Stomach (tissue), 9 donors: ENCODE results near the gene KRTAP22-2. TPM values are rescaled to one million over a fixed set of nuclear protein-coding genes. Genes with fewer than 3 reads are reported as not detected.

Experiments
- DNase-seq, 2 donors: peaks; one replicate each; pipeline versions ENCODE4 v3.0.0 to v3.0.0-alpha.2; 2013 to 2019
- H3K27ac ChIP-seq, 5 donors: fragments of 200-600 bp in 4 of 5; sonication (generic) in 4 of 5; one replicate each; pipeline ENCODE4 v1.5.1; 2013 to 2019; ENCODE audit warnings: mild to moderate bottlenecking in 1 of 5, moderate library complexity in 1 of 5
- H3K27me3 ChIP-seq, 3 donors: fragments of 200-600 bp; sonication (generic); one replicate each; pipeline ENCODE4 v1.5.1; 2017 to 2019; ENCODE audit warnings: mixed run types in 1 of 3
- H3K36me3 ChIP-seq, 4 donors: fragments of 200-600 bp; sonication (generic); 1 replicate in 3 of 4; 2 replicates in 1 of 4; pipeline ENCODE4 v1.5.1; 2016 to 2019
- H3K4me1 ChIP-seq, 4 donors: fragments of 200-600 bp; sonication (generic); one replicate each; pipeline ENCODE4 v1.5.1; 2016 to 2019
- H3K4me3 ChIP-seq, 4 donors: fragments of 200-600 bp; sonication (generic) in 3 of 4; one replicate each; pipeline ENCODE4 v1.5.1; 2016 to 2019; ENCODE audit warnings: mild to moderate bottlenecking in 1 of 4
- H3K9me3 ChIP-seq, 4 donors: fragments of 200-600 bp; sonication (generic); one replicate each; pipeline ENCODE4 v1.5.1; 2016 to 2019
- CTCF ChIP-seq, 7 experiments: fragments of 450-650 bp in 4 of 7; fragments of 200-600 bp in 3 of 7; sonication (generic) in 3 of 7; IDR thresholded peaks; one replicate each; pipeline ENCODE4 v1.5.1; 2016 to 2019; ENCODE audit warnings: antibody characterized with exemption in 7 of 7, control low read depth in 2 of 7, mild to moderate bottlenecking in 1 of 7
- EP300 ChIP-seq: sonication (generic); formaldehyde crosslinking; IDR thresholded peaks from one replicate; pipeline ENCODE4 v1.6.1; 2017; ENCODE audit warnings: antibody characterized with exemption
- POLR2A ChIP-seq, 4 donors: fragments of 450-650 bp; IDR thresholded peaks; one replicate each; pipeline ENCODE4 v1.6.1; 2016; ENCODE audit warnings: antibody characterized with exemption in 4 of 4, control low read depth in 2 of 4, mild to moderate bottlenecking in 1 of 4, moderate library complexity in 1 of 4
- POLR2AphosphoS5 ChIP-seq, 3 donors: sonication (generic); formaldehyde crosslinking; IDR thresholded peaks; one replicate each; pipeline ENCODE4 v1.6.1; 2016; ENCODE audit warnings: antibody characterized with exemption in 3 of 3
- WGBS, 5 donors: extraction: QIAGEN DNeasy Blood & Tissue Kit in 3 of 5; methylation state at CpG; one replicate each; pipeline versions ENCODE4 v1.1.5 to v1.1.7; 2013 to 2018; 5-methylcytosine and 5-hydroxymethylcytosine counted together
- intact Hi-C: fragments of 100-400 bp; cut with DNase I; formaldehyde crosslinking; loops from one replicate; pipeline ENCODE4 v1.15.1; 2023; ENCODE audit warnings: low total_unique reads
- polyA plus RNA-seq, 3 donors: library from polyadenylated mRNA; stranded (reverse); fragments of 200-250 nt; gene quantifications; one replicate each; pipeline ENCODE4 v1.2.3, GENCODE V29; 2013
- small RNA-seq, 4 donors: library from RNA; depleted of rRNA; stranded (forward); fragments of <200 nt; gene quantifications; one replicate each; pipeline ENCODE3, GENCODE V24; 2016
- total RNA-seq, 5 donors: library from RNA; depleted of rRNA; stranded (reverse); fragments of >200 nt; gene quantifications; one replicate each; pipeline versions ENCODE4 v1.1.0 to v1.2.3, GENCODE V29; 2014 to 2016
- donor health status: healthy with polysubstance abuse.
- donor health status: Bipolar disorder and iron deficiency.
- donor health status: healthy.

Gene KRTAP22-2
- total and polyA plus RNA-seq, 8 donors, result not detected

- TF ChIP-seq POLR2A (IDR thresholded peaks at IDR 0.05) (no peak), CTCF (IDR thresholded peaks at IDR 0.05) (no peak)
- H3K27ac ChIP-seq, result no peak overlapping the region
- WGBS, 5 donors, result 61 to 87% (median 80%) methylated on average over 2 of the region's 2 CpGs
- no peaks in the 10 kb centered on the region for H3K4me1 ChIP-seq
- DNase-seq, result no peak
- no peaks in the 10 kb centered on the region for H3K27me3 ChIP-seq
- no peak overlapping the region for H3K4me3 ChIP-seq
- H3K36me3 ChIP-seq, result no peaks in the 10 kb centered on the region
- H3K9me3 ChIP-seq, result peaks cover 0 to 14% (median 0%) of the 10 kb centered on the region in 4 donors
- intact Hi-C loops, result no loop called here
These were observed 35.1 kb downstream of the KRTAP22-2 start for GRCh38 chr21:30555095-30555494.

- no peak overlapping the region for H3K27ac ChIP-seq
- peaks cover 0 to 14% (median 0%) of the 10 kb centered on the region in 4 donors for H3K9me3 ChIP-seq
- WGBS, 5 donors, result 35 to 73% (median 47%) methylated on average over 1 of the region's 1 CpG
- DNase-seq, result no peak
- no peaks in the 10 kb centered on the region for H3K36me3 ChIP-seq
- no peaks in the 10 kb centered on the region for H3K27me3 ChIP-seq
- TF ChIP-seq POLR2A (IDR thresholded peaks at IDR 0.05) (no peak), EP300 (no peak), CTCF (IDR thresholded peaks at IDR 0.05) (no peak), POLR2AphosphoS5 (IDR thresholded peaks at IDR 0.05) (no peak)
- intact Hi-C loops, result no loop called here
- no peak overlapping the region for H3K4me3 ChIP-seq
- no peaks in the 10 kb centered on the region for H3K4me1 ChIP-seq
These were observed 37.4 kb downstream of the KRTAP22-2 start for GRCh38 chr21:30552782-30553181.

GRCh38 chr21:30541764-30542163 is 48.4 kb downstream of the KRTAP22-2 start, which contains the start of gene KRTAP19-6:
TSS of gene KRTAP19-6 (minus strand) at chr21:30541864. CDS start at chr21:30541833, 31 bp downstream.
- H3K4me3 ChIP-seq, result no peak within 1 kb of the TSS
- no peak for DNase-seq
- no peaks in the 10 kb centered on the region for H3K36me3 ChIP-seq
- TF ChIP-seq POLR2AphosphoS5 (IDR thresholded peaks at IDR 0.05), result no peak
- TF ChIP-seq EP300, result no peak
- no peak for TF ChIP-seq POLR2A (IDR thresholded peaks at IDR 0.05)
- no peak for TF ChIP-seq CTCF (IDR thresholded peaks at IDR 0.05)
- no peaks in the 10 kb centered on the region for H3K9me3 ChIP-seq
- intact Hi-C loops, result no loop called here
- H3K4me1 ChIP-seq, result no peaks in the 10 kb centered on the region
- no peak within 1 kb of the TSS for H3K27ac ChIP-seq
- H3K27me3 ChIP-seq, result no peaks in the 10 kb centered on the region
- WGBS, 5 donors, result 68 to 91% (median 78%) methylated on average over 1 of the region's 1 CpG

Small RNA genes lying within 50 kb of the gene (small RNA-seq; reads per million reads assigned to genes)
- 0 reads per million in 4 donors for gene KRTAP20-1
- gene KRTAP20-4, result 0 reads per million in 4 donors
- gene KRTAP22-1, result 0 reads per million in 4 donors
- 0 reads per million in 4 donors for gene KRTAP22-2

Other genes with a start within 250 kb of the KRTAP22-2 start
- not detected for gene KRTAP23-1, start 241.8 kb downstream of the KRTAP22-2 start, total RNA-seq
- gene KRTAP23-1, start 241.8 kb downstream of the KRTAP22-2 start, polyA plus RNA-seq, result not detected
- gene KRTAP13-2, start 218.1 kb downstream of the KRTAP22-2 start, total RNA-seq, result not detected
- gene KRTAP13-2, start 218.1 kb downstream of the KRTAP22-2 start, polyA plus RNA-seq, result not detected
- gene KRTAP13-1, start 194.4 kb downstream of the KRTAP22-2 start, total RNA-seq, result not detected
- gene KRTAP13-1, start 194.4 kb downstream of the KRTAP22-2 start, polyA plus RNA-seq, result not detected
- not detected for gene KRTAP13-3, start 164.5 kb downstream of the KRTAP22-2 start, total RNA-seq
- gene KRTAP13-3, start 164.5 kb downstream of the KRTAP22-2 start, polyA plus RNA-seq, result not detected
- not detected for gene KRTAP13-4, start 160.2 kb downstream of the KRTAP22-2 start, total RNA-seq
- not detected for gene KRTAP13-4, start 160.2 kb downstream of the KRTAP22-2 start, polyA plus RNA-seq
- gene KRTAP15-1, start 150.1 kb downstream of the KRTAP22-2 start, total RNA-seq, result not detected
- gene KRTAP15-1, start 150.1 kb downstream of the KRTAP22-2 start, polyA plus RNA-seq, result not detected
- gene KRTAP19-1, start 110.0 kb downstream of the KRTAP22-2 start, total RNA-seq, result not detected
- gene KRTAP19-1, start 110.0 kb downstream of the KRTAP22-2 start, polyA plus RNA-seq, result not detected
- gene KRTAP19-2, start 103.0 kb downstream of the KRTAP22-2 start, total RNA-seq, result not detected
- not detected for gene KRTAP19-2, start 103.0 kb downstream of the KRTAP22-2 start, polyA plus RNA-seq
- not detected for gene KRTAP19-3, start 98.4 kb downstream of the KRTAP22-2 start, total RNA-seq
- gene KRTAP19-3, start 98.4 kb downstream of the KRTAP22-2 start, polyA plus RNA-seq, result not detected
- gene KRTAP19-4, start 93.2 kb downstream of the KRTAP22-2 start, total RNA-seq, result not detected
- not detected for gene KRTAP19-4, start 93.2 kb downstream of the KRTAP22-2 start, polyA plus RNA-seq
- gene KRTAP19-5, start 88.3 kb downstream of the KRTAP22-2 start, total RNA-seq, result not detected
- not detected for gene KRTAP19-5, start 88.3 kb downstream of the KRTAP22-2 start, polyA plus RNA-seq
- gene KRTAP19-6, start 48.5 kb downstream of the KRTAP22-2 start, total RNA-seq, result not detected
- not detected for gene KRTAP19-6, start 48.5 kb downstream of the KRTAP22-2 start, polyA plus RNA-seq
- gene KRTAP19-7, start 29.1 kb downstream of the KRTAP22-2 start, total RNA-seq, result not detected
- gene KRTAP19-7, start 29.1 kb downstream of the KRTAP22-2 start, polyA plus RNA-seq, result not detected
- gene KRTAP6-3, start 2.0 kb upstream of the KRTAP22-2 start, total RNA-seq, result not detected
- not detected for gene KRTAP6-3, start 2.0 kb upstream of the KRTAP22-2 start, polyA plus RNA-seq
- not detected for gene KRTAP6-2, start 8.5 kb upstream of the KRTAP22-2 start, total RNA-seq
- not detected for gene KRTAP6-2, start 8.5 kb upstream of the KRTAP22-2 start, polyA plus RNA-seq
- gene KRTAP22-1, start 10.7 kb upstream of the KRTAP22-2 start, total RNA-seq, result not detected
- gene KRTAP22-1, start 10.7 kb upstream of the KRTAP22-2 start, polyA plus RNA-seq, result not detected
- not detected for gene KRTAP6-1, start 23.5 kb upstream of the KRTAP22-2 start, total RNA-seq
- not detected for gene KRTAP6-1, start 23.5 kb upstream of the KRTAP22-2 start, polyA plus RNA-seq
- gene KRTAP20-1, start 26.0 kb upstream of the KRTAP22-2 start, total RNA-seq, result not detected
- gene KRTAP20-1, start 26.0 kb upstream of the KRTAP22-2 start, polyA plus RNA-seq, result not detected
- gene KRTAP20-4, start 30.2 kb upstream of the KRTAP22-2 start, total RNA-seq, result not detected
- gene KRTAP20-4, start 30.2 kb upstream of the KRTAP22-2 start, polyA plus RNA-seq, result not detected
- gene KRTAP20-2, start 44.8 kb upstream of the KRTAP22-2 start, total RNA-seq, result not detected
- not detected for gene KRTAP20-2, start 44.8 kb upstream of the KRTAP22-2 start, polyA plus RNA-seq
- not detected for gene KRTAP20-3, start 52.5 kb upstream of the KRTAP22-2 start, total RNA-seq
- not detected for gene KRTAP20-3, start 52.5 kb upstream of the KRTAP22-2 start, polyA plus RNA-seq
- not detected for gene KRTAP21-3, start 128.4 kb upstream of the KRTAP22-2 start, total RNA-seq
- not detected for gene KRTAP21-3, start 128.4 kb upstream of the KRTAP22-2 start, polyA plus RNA-seq
- gene KRTAP21-2, start 156.9 kb upstream of the KRTAP22-2 start, total RNA-seq, result not detected
- gene KRTAP21-2, start 156.9 kb upstream of the KRTAP22-2 start, polyA plus RNA-seq, result not detected
- not detected for gene KRTAP21-1, start 165.0 kb upstream of the KRTAP22-2 start, total RNA-seq
- not detected for gene KRTAP21-1, start 165.0 kb upstream of the KRTAP22-2 start, polyA plus RNA-seq
- not detected for gene KRTAP8-1, start 222.9 kb upstream of the KRTAP22-2 start, total RNA-seq
- not detected for gene KRTAP8-1, start 222.9 kb upstream of the KRTAP22-2 start, polyA plus RNA-seq
- gene KRTAP7-1, start 239.4 kb upstream of the KRTAP22-2 start, total RNA-seq, result not detected
- gene KRTAP7-1, start 239.4 kb upstream of the KRTAP22-2 start, polyA plus RNA-seq, result not detected